ENCODE measurements around the gene DAZAP1.

The DAZAP1 gene

DNA sequence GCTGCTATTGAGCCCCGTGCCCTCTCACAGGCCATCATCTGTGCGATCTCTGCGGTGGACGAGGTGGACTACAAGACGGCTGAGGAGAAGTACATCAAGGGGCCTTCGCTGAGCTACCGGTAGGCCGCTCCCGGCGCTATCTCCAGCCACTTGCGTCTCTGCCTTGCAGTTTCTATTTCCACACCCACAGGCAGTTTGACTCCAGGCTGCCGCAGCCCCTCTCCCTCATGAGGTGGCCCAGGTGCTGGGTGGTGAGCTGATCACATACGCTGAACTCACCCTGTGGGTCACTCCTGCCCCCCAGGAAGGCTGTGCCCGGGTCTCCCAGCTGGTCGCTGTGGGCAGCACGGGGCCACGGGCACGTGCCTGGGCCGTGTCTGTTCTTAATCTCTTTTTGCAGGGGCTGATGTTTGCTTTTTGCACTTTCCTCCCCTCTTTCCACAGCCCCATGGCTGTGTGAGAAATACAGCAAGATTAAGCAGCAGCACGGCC is 34.3 kb upstream of the DAZAP1 start:
- no peak for TF ChIP-seq CTCF (IDR thresholded peaks at IDR 0.05; ENCODE audit: low read depth, low read length)
- no peak for DNase-seq (ENCODE audit: extremely low read depth, low read depth)

DNA sequence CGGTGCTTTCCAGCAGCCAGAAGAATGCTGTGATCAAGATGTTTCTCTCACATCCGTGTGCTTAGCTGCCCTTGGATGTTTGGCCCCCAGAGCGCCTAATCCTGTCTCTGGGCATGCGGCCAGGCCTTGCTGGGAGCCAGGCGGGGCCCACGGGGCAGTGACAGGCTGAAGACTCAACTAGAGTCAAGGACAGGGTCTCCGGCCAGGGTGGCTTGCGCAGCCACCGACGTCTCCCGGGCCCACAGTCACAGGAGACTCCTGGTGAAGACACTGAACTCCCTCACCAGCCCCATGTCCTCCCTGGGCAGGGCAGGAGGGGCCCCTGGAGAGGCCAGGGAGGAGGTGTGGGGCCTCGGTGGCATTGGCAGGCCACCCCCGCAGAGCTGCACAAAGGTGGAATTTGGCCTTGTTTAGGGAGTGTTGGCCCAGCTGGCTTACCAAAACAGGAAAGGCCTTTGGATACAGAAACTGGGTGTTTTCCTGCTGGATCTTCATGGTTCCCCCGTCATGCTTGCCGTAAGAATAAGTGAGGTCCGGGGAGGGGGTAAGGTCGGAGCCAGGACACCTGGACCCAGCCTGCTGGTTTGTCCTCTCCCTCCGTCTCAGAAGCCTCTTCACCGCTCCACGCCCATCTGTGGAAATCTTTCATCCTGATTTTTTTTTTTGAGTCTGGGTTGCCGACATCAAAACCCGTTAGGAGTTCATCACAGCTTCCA is 33.7 kb upstream of the DAZAP1 start:
- no peak for TF ChIP-seq CTCF (IDR thresholded peaks at IDR 0.05; ENCODE audit: low read depth, low read length)
- DNase-seq (ENCODE audit: extremely low read depth, low read depth), result no peak

DNA sequence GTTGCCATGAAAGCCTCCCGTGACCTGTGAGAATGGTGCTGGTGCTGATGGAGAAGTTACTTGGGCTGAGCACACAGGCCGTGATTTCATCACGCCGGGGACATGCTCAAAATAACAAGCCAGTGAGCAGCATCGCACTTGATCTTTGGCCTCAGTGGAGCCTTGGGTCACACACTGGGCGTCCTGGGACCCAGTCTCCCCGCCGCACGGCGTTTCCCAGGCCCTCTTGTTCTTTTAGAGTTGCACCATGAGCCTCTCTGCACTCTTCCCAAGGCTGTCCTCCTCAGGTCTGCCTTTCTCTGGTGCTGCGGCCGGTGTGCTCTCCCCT is 33.2 kb upstream of the DAZAP1 start:
- no peak for DNase-seq (ENCODE audit: extremely low read depth, low read depth)

DNA sequence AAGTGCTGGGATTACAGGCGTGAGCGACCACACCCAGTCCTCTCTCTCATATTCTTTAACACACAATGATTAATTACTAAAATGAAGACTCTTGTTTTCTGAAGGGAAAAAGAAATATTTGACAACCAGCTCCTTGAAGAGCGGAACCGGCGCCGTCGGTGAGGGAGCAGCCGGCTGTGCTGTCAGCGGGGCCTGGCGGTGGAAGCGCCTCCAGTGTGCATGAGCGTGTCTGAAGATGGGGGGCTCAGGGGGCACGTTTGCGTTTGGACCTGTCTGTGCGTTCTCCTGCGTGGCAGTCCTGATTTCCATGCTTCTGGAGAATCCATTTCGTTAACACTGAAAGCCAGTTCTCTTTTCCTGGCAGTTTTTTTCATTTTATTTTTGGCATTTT is 31.0 kb upstream of the DAZAP1 start:
- DNase-seq (ENCODE audit: extremely low read depth, low read depth), result no peak
- no peak for TF ChIP-seq CTCF (IDR thresholded peaks at IDR 0.05; ENCODE audit: low read depth, low read length)

More for the DNA sequence above, 33.2 kb upstream of the DAZAP1 start:
- no peak for TF ChIP-seq CTCF (IDR thresholded peaks at IDR 0.05; ENCODE audit: low read depth, low read length)

DNA sequence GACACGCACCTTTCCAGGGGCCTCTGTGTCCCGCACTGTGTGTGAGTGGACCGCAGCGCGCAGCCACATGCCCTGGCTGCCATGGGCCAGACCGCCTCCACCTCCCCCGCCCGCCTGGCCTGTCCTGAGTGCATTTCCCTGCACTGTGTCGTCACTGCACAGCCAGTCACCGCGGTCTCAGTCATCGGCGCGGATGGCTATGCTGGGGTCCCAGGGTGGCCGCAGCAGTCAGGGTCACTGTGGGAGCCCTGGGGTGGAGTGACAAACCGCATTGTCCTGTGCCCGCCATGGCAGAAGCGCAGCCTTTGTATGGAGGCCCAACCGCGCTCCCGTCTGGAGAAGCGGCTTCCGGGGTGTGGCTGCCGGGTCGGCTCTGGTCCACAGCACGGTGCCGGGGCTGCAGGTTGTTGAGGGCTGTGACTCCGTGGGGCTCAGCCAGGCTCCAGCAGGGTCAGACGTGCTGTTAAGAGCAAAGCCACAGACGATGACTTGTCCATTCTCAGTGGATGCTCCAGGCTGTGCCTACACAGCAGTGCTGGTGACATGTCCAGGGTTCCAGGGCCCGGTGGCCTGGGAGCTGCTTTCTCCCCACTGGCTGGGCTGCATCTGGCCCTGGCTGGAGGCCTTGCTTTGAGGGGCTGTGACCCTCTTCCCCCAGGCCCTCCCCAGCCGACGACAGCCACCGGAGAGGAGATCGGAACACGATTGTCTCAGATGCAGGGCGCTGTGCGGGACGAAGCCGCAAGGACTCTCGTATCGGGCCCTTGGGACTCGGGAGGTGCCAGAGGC is 30.0 kb upstream of the DAZAP1 start:
- no peak for DNase-seq (ENCODE audit: extremely low read depth, low read depth)
- TF ChIP-seq CTCF (IDR thresholded peaks at IDR 0.05; ENCODE audit: low read depth, low read length), result no peak

- DNase-seq (ENCODE audit: extremely low read depth, low read depth), result no peak
- TF ChIP-seq CTCF (IDR thresholded peaks at IDR 0.05; ENCODE audit: low read depth, low read length), result no peak; the same call in 1 of the 2 replicates
These were observed 29.2 kb upstream of the DAZAP1 start for GRCh38 chr19:1377965-1378785.

All from AG09319 (cell line).